ENCODE measurements around the gene CDON.

- TF ChIP-seq CTCF (CRISPR knock-in tag; IDR thresholded peaks at IDR 0.05) (no peak), ZNF660 (CRISPR knock-in tag; IDR thresholded peaks at IDR 0.05; ENCODE audit: borderline replicate concordance, low read depth) (no peak), RFX1 (IDR thresholded peaks at IDR 0.05) (no peak), ATF2 (CRISPR knock-in tag; IDR thresholded peaks at IDR 0.05) (no peak), ZNF777 (CRISPR knock-in tag; IDR thresholded peaks at IDR 0.05) (no peak), EZH2 (conservative IDR thresholded peaks at IDR 0.05; ENCODE audit: low read depth, low read length) (no peak), CREB1 (IDR thresholded peaks at IDR 0.05) (no peak), CREB1 (CRISPR knock-in tag; IDR thresholded peaks at IDR 0.05) (no peak), GZF1 (CRISPR knock-in tag; IDR thresholded peaks at IDR 0.05) (no peak), ZNF790 (CRISPR knock-in tag; IDR thresholded peaks at IDR 0.05; ENCODE audit: borderline replicate concordance) (no peak), TCF12 (IDR thresholded peaks at IDR 0.05) (no peak), TCF12 (CRISPR knock-in tag; IDR thresholded peaks at IDR 0.05) (no peak), ARID2 (CRISPR knock-in tag; IDR thresholded peaks at IDR 0.05; ENCODE audit: borderline replicate concordance) (no peak), ATRX (CRISPR knock-in tag; IDR thresholded peaks at IDR 0.05; ENCODE audit: borderline replicate concordance) (no peak)
Measured at GRCh38 chr11:126072801-126073594, 10.3 kb upstream of the CDON start.

All from HepG2 (cell line).